ENCODE results near the gene PTTG1. TPM values are rescaled to one million over a fixed set of nuclear protein-coding genes. Genes with fewer than 3 reads are reported as not detected.

PTTG1 gene
- total RNA-seq, 6 experiments from 2014 or later, result 83.4 to 213 (median 194) TPM

- H3K27me3 Mint-ChIP-seq (ENCODE audit: insufficient read depth), result peaks cover 18% of the 10 kb centered on the region
- H3K9me3 Mint-ChIP-seq, result no peaks in the 10 kb centered on the region
- DNase-seq, result no peak
- no peak overlapping the region for H3K27ac Mint-ChIP-seq
- TF ChIP-seq CTCF (IDR thresholded peaks at IDR 0.05), result no peak
- H3K4me1 Mint-ChIP-seq (ENCODE audit: low read depth), result no peaks in the 10 kb centered on the region
- no peak overlapping the region for H3K4me3 Mint-ChIP-seq
- no peaks in the 10 kb centered on the region for H3K36me3 Mint-ChIP-seq (ENCODE audit: low read depth)
Measured at GRCh38 chr5:160378330-160378729, 43.3 kb upstream of the PTTG1 start.

DNA sequence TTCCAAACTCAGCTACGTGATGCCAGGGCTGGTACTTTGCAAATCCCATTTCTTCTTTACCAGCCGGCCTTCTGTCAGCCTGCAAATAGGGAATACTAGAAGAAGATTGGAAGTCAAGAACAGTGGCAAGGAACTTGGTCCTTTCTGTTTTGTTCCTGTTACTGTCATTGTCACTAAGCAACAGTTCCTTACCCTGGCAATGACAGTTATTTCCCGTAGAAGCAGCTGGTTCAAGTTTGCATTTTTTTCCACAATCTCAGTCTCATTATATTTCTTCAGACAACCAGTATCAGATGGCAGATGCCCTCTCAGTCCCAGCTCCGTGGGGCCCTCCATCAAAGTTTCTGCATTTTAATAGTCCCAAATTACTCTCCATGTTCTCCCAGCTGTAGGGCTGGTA lies 42.1 kb upstream of the PTTG1 start:
- Mint-ChIP-seq H3K4me3 (no peak overlapping the region), H3K27ac (no peak overlapping the region), H3K4me1 (ENCODE audit: low read depth) (no peaks in the 10 kb centered on the region), H3K9me3 (no peaks in the 10 kb centered on the region), H3K36me3 (ENCODE audit: low read depth) (no peaks in the 10 kb centered on the region), H3K27me3 (ENCODE audit: insufficient read depth) (peaks cover 10% of the 10 kb centered on the region)
- TF ChIP-seq CTCF (IDR thresholded peaks at IDR 0.05), result no peak
- DNase-seq, result no peak

DNA sequence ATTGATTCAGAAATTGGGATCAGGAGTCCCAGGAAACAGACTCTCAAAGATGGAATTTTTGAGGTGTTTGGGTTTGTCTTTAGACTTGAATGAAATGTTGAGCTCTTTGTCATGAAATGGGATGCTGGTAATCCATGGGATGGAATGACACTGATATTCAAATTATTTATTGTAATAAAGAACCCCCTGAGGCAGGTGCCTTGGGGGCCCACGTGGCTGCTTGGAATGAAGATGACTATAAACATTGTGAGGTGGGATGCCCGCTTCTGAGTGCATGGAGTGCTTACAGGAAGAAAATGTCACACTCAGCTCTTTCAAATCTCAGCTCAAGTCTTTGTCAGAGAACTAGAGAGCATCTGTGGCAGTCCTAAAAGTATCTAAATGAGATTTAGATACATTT lies 41.6 kb upstream of the PTTG1 start:
- no peak for DNase-seq
- no peak for TF ChIP-seq CTCF (IDR thresholded peaks at IDR 0.05)
- H3K27me3 Mint-ChIP-seq (ENCODE audit: insufficient read depth), result peaks cover 6% of the 10 kb centered on the region
- no peak overlapping the region for H3K27ac Mint-ChIP-seq
- H3K36me3 Mint-ChIP-seq (ENCODE audit: low read depth), result no peaks in the 10 kb centered on the region
- no peaks in the 10 kb centered on the region for H3K9me3 Mint-ChIP-seq
- H3K4me1 Mint-ChIP-seq (ENCODE audit: low read depth), result no peaks in the 10 kb centered on the region
- no peak overlapping the region for H3K4me3 Mint-ChIP-seq

DNA sequence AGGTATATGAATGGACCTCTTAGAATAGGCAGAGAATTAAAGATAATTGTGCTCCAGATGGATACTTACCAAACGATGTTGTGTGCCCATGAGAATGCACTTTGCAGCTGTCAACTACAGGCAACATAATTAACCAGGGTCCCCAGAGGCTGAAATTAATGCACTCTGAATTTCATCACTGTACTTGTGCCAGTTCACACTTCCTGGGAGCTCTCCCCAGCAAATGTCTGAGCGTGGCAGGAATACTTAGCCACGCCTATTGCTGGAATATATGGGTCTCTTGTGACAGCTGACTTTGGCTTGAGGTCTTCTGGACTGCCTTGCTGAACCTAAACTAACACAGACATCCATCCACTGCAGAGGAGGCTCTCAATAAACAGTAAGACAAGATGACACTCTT lies 39.3 kb upstream of the PTTG1 start:
- Mint-ChIP-seq H3K9me3 (peaks cover 5% of the 10 kb centered on the region), H3K36me3 (ENCODE audit: low read depth) (peaks cover 4% of the 10 kb centered on the region), H3K4me3 (no peak overlapping the region), H3K27ac (no peak overlapping the region), H3K27me3 (ENCODE audit: insufficient read depth) (no peaks in the 10 kb centered on the region; the same call in none of the 2 replicates), H3K4me1 (ENCODE audit: low read depth) (no peaks in the 10 kb centered on the region)
- TF ChIP-seq CTCF (IDR thresholded peaks at IDR 0.05), result no peak
- no peak for DNase-seq

DNA sequence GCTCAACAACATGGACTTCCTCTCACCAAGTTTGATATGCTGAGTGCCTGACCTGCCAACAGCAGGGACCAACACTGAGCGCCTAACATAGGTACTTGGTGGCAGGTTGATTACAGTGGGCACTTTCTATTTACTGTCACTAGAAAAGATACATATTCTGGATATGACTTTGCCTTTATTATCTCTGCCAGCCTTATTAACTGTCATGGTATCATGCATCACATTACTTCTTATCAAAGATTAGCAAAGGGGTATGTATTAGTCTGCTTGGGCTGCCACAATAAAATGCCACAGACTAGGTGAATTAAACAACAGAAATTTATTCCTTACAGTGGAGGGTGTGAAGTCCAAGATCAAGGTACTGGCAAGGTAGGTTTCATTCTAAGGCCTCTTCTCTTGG lies 37.0 kb upstream of the PTTG1 start:
- no peak overlapping the region for H3K27ac Mint-ChIP-seq
- no peak for DNase-seq
- H3K4me3 Mint-ChIP-seq, result no peak overlapping the region
- peaks cover 22% of the 10 kb centered on the region for H3K9me3 Mint-ChIP-seq
- TF ChIP-seq CTCF (IDR thresholded peaks at IDR 0.05), result no peak
- H3K4me1 Mint-ChIP-seq (ENCODE audit: low read depth), result no peaks in the 10 kb centered on the region
- H3K27me3 Mint-ChIP-seq (ENCODE audit: insufficient read depth), result no peaks in the 10 kb centered on the region; the same call in none of the 2 replicates
- peaks cover 20% of the 10 kb centered on the region for H3K36me3 Mint-ChIP-seq (ENCODE audit: low read depth)

DNA sequence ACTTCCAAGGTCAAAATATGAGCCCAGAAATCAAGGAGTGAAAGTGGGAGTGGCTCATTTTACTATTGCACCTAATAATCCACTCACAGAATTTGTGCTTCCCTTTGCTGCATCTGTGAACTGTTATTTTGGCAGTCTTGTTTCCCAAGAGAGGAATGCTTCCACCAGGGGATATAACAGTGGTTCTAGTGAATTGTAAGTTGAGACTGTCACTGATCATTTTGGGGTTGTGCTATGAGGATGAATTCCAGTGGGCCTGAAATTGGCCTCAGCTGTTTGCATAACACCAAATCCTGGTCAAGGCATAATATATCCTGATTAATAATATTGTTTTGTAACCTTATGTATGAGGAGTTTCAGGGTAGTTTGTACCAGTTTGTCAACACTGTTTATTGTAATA lies 36.2 kb upstream of the PTTG1 start:
- Mint-ChIP-seq H3K27ac (no peak overlapping the region), H3K27me3 (ENCODE audit: insufficient read depth) (no peaks in the 10 kb centered on the region; the same call in 1 of the 2 replicates), H3K9me3 (peaks cover 22% of the 10 kb centered on the region)

More for the DNA sequence above, 36.2 kb upstream of the PTTG1 start:
- TF ChIP-seq CTCF (IDR thresholded peaks at IDR 0.05), result no peak
- DNase-seq, result no peak
- Mint-ChIP-seq H3K36me3 (ENCODE audit: low read depth) (peaks cover 20% of the 10 kb centered on the region), H3K4me3 (no peak overlapping the region), H3K4me1 (ENCODE audit: low read depth) (no peaks in the 10 kb centered on the region)
